H1 (cell line): ENCODE measurements around the gene ZNF592. TPM values are rescaled to one million over a fixed set of nuclear protein-coding genes. Genes with fewer than 3 reads are reported as not detected.

Source experiments
- CTCF ChIA-PET: fragments of 300-600 bp; sonication (Branson Sonifier 250); formaldehyde crosslinking; loops from one replicate; lab custom pipeline; 2021; ENCODE audit not compliant: partially characterized antibody; lab: Charles Lee
- POLR2A ChIA-PET: fragments of 300-600 bp; sonication (Branson Sonifier 250); formaldehyde crosslinking; loops from one replicate; lab custom pipeline; 2021; ENCODE audit warnings: inconsistent platforms; ENCODE audit not compliant: partially characterized antibody; lab: Charles Lee
- DNase-seq, 2 experiments: peaks; one replicate each; pipeline versions ENCODE4 v3.0.0 to v3.0.0-alpha.2; 2010 to 2022; ENCODE audit warnings: low spot score in 2 of 2, low read depth in 1 of 2, mixed read lengths in 1 of 2
- FAIRE-seq: peaks from 2 replicates; lab custom pipeline; 2011; peaks lifted over from hg19 to GRCh38; lab: Jason Lieb, UNC
- H2AFZ ChIP-seq: 2 replicates; pipeline ENCODE4 v1.8.1; 2012; ENCODE audit warnings: low read length, inconsistent platforms
- H2AK5ac ChIP-seq: 2 replicates; pipeline ENCODE4 v1.6.1; 2013; ENCODE audit warnings: low read depth, low read length
- H2BK120ac ChIP-seq: replicated peaks from 2 replicates; pipeline ENCODE3; 2013; ENCODE audit warnings: low read depth, low read length, inconsistent platforms
- H2BK12ac ChIP-seq: 2 replicates; pipeline ENCODE4 v1.6.1; 2013; ENCODE audit warnings: low read depth, low read length
- H2BK15ac ChIP-seq: 2 replicates; pipeline ENCODE4 v1.6.1; 2013; ENCODE audit warnings: low read length
- H2BK20ac ChIP-seq: 2 replicates; pipeline ENCODE4 v1.6.1; 2013; ENCODE audit warnings: low read length
- H2BK5ac ChIP-seq: 2 replicates; pipeline ENCODE4 v1.6.1; 2013; ENCODE audit warnings: low read depth, low read length
- H3K14ac ChIP-seq: 2 replicates; pipeline ENCODE4 v1.6.1; 2013; ENCODE audit warnings: inconsistent platforms; ENCODE audit not compliant: insufficient read length
- H3K18ac ChIP-seq: 2 replicates; pipeline ENCODE4 v1.6.1; 2013; ENCODE audit warnings: low read length; ENCODE audit errors: extremely low read depth
- H3K23ac ChIP-seq: 2 replicates; pipeline ENCODE4 v1.6.1; 2013; ENCODE audit warnings: inconsistent platforms; ENCODE audit not compliant: insufficient read length
- H3K23me2 ChIP-seq: 2 replicates; pipeline ENCODE4 v1.6.1; 2013; ENCODE audit warnings: low read depth, low read length
- H3K27ac ChIP-seq: 2 replicates; pipeline ENCODE4 v1.6.1; 2011; ENCODE audit warnings: low read depth, low read length, inconsistent platforms
- H3K27me3 ChIP-seq, 4 experiments: replicated peaks in 1 of 4; 1 replicate in 1 of 4; 2 replicates in 3 of 4; pipeline versions ENCODE4 v1.6.1 to v1.8.1; 2011 to 2013; ENCODE audit warnings: low read length in 3 of 4, mild to moderate bottlenecking in 3 of 4, inconsistent platforms in 2 of 4, mixed read lengths in 2 of 4, moderate library complexity in 1 of 4; ENCODE audit not compliant: control insufficient read depth in 3 of 4, insufficient read depth in 3 of 4; ENCODE audit errors: extremely low read depth in 1 of 4
- H3K36me3 ChIP-seq, 4 experiments: 2 replicates each; pipeline versions ENCODE4 v1.6.1 to v1.8.1; 2011 to 2013; ENCODE audit warnings: mild to moderate bottlenecking in 4 of 4, low read length in 3 of 4, moderate library complexity in 2 of 4, control low read depth in 1 of 4, inconsistent platforms in 1 of 4; ENCODE audit not compliant: insufficient read depth in 4 of 4, control insufficient read depth in 2 of 4
- H3K4ac ChIP-seq: replicated peaks from 2 replicates; pipeline ENCODE3; 2013; ENCODE audit warnings: low read length, low read depth, mixed read lengths, inconsistent platforms; ENCODE audit not compliant: insufficient read length
- H3K4me1 ChIP-seq, 4 experiments: replicated peaks in 1 of 4; 1 replicate in 1 of 4; 2 replicates in 3 of 4; pipeline versions ENCODE4 v1.6.1 to v1.8.1; 2011 to 2013; ENCODE audit warnings: low read length in 3 of 4, inconsistent platforms in 2 of 4, mixed read lengths in 1 of 4; ENCODE audit not compliant: insufficient read depth in 4 of 4, control insufficient read depth in 3 of 4
- H3K4me2 ChIP-seq, 2 experiments: 2 replicates each; pipeline versions ENCODE4 v1.6.1 to v1.8.1; 2011 to 2013; ENCODE audit warnings: low read depth in 2 of 2, low read length in 2 of 2, control low read depth in 1 of 2, inconsistent platforms in 1 of 2, mild to moderate bottlenecking in 1 of 2; ENCODE audit not compliant: insufficient read depth in 1 of 2
- H3K4me3 ChIP-seq, 4 experiments: fragments of 200-600, 300-600 bp in 1 of 4; sonication (generic), shearing (Covaris generic), sonication (Bioruptor Twin) in 1 of 4; 2 replicates each; pipeline versions ENCODE4 v1.5.1 to v1.8.1; 2011 to 2016; ENCODE audit warnings: low read length in 4 of 4, low read depth in 3 of 4, control low read depth in 2 of 4, inconsistent platforms in 2 of 4, mild to moderate bottlenecking in 2 of 4, mixed read lengths in 1 of 4, moderate library complexity in 1 of 4; ENCODE audit not compliant: insufficient read depth in 2 of 4; ENCODE audit errors: extremely low read depth in 1 of 4
- H3K56ac ChIP-seq: replicated peaks from 2 replicates; pipeline ENCODE3; 2013; ENCODE audit warnings: low read depth, mild to moderate bottlenecking, mixed read lengths, low read length, inconsistent platforms; ENCODE audit not compliant: insufficient read length
- H3K79me1 ChIP-seq: 2 replicates; pipeline ENCODE4 v1.6.1; 2013; ENCODE audit warnings: low read depth, low read length, control low read depth
- H3K79me2 ChIP-seq, 2 experiments: 2 replicates each; pipeline versions ENCODE4 v1.6.1 to v1.8.1; 2012 to 2013; ENCODE audit warnings: low read length in 2 of 2, mild to moderate bottlenecking in 2 of 2, inconsistent platforms in 1 of 2; ENCODE audit not compliant: insufficient read depth in 2 of 2, control insufficient read depth in 1 of 2
- H3K9ac ChIP-seq, 4 experiments: replicated peaks in 1 of 4; 1 replicate in 1 of 4; 2 replicates in 3 of 4; pipeline versions ENCODE4 v1.6.1 to v1.8.1; 2011 to 2013; ENCODE audit warnings: low read depth in 3 of 4, low read length in 3 of 4, control low read depth in 2 of 4, mild to moderate bottlenecking in 2 of 4, moderate library complexity in 2 of 4, inconsistent platforms in 1 of 4; ENCODE audit errors: extremely low read depth in 1 of 4
- H3K9me3 ChIP-seq, 2 experiments: 2 replicates each; pipeline versions ENCODE4 v1.6.1 to v1.8.1; 2012 to 2013; ENCODE audit warnings: mild to moderate bottlenecking in 2 of 2, moderate library complexity in 2 of 2, control low read depth in 1 of 2, inconsistent platforms in 1 of 2, low read depth in 1 of 2, low read length in 1 of 2, mixed read lengths in 1 of 2; ENCODE audit not compliant: insufficient read depth in 2 of 2
- H4K20me1 ChIP-seq, 2 experiments: replicated peaks in 1 of 2; 2 replicates each; pipeline versions ENCODE3 to v1.8.1; 2011 to 2013; ENCODE audit warnings: inconsistent platforms in 2 of 2, low read length in 2 of 2, mild to moderate bottlenecking in 1 of 2; ENCODE audit not compliant: insufficient read depth in 2 of 2, control insufficient read depth in 1 of 2
- H4K5ac ChIP-seq: 2 replicates; pipeline ENCODE4 v1.6.1; 2013; ENCODE audit warnings: low read length, low read depth, mixed read lengths, inconsistent platforms; ENCODE audit not compliant: insufficient read length
- H4K8ac ChIP-seq: 2 replicates; pipeline ENCODE4 v1.8.0; 2013; ENCODE audit warnings: mild to moderate bottlenecking, moderate library complexity, low read length, inconsistent platforms; ENCODE audit not compliant: insufficient read depth; ENCODE audit errors: extremely low read depth
- H4K91ac ChIP-seq: replicated peaks from 2 replicates; pipeline ENCODE3; 2013; ENCODE audit warnings: low read length, mixed read lengths, inconsistent platforms; ENCODE audit not compliant: insufficient read length
- BCL11A ChIP-seq, 2 experiments: IDR thresholded peaks; one replicate each; pipeline ENCODE4 v1.6.1; 2011; ENCODE audit warnings: low read depth in 2 of 2, low read length in 2 of 2, mild to moderate bottlenecking in 2 of 2
- BRCA1 ChIP-seq: IDR thresholded peaks from 2 replicates; pipeline ENCODE4 v1.6.1; 2012; ENCODE audit warnings: low read depth, low read length, improper control_type of control experiment
- EZH2 ChIP-seq: fragments of 200-600 bp; sonication (generic); IDR thresholded peaks from 2 replicates; pipeline ENCODE4 v1.7.1; 2012; ENCODE audit warnings: low read depth, mild to moderate bottlenecking, moderate library complexity, low read length, inconsistent platforms; ENCODE audit not compliant: severe bottlenecking
- HDAC2 ChIP-seq, 2 experiments: fragments of 300-600 bp in 1 of 2; sonication (generic) in 1 of 2; IDR thresholded peaks; 2 replicates each; pipeline ENCODE4 v1.6.1; 2011 to 2012; ENCODE audit warnings: low read depth in 2 of 2, low read length in 2 of 2, mild to moderate bottlenecking in 2 of 2, moderate library complexity in 2 of 2, borderline replicate concordance in 1 of 2, inconsistent platforms in 1 of 2
- JUN ChIP-seq: IDR thresholded peaks from 2 replicates; pipeline ENCODE4 v1.6.1; 2011; ENCODE audit warnings: low read depth, mild to moderate bottlenecking, improper control_type of control experiment, low read length
- NANOG ChIP-seq: IDR thresholded peaks from 2 replicates; pipeline ENCODE4 v1.6.1; 2011; ENCODE audit warnings: low read length, low read depth, mild to moderate bottlenecking, inconsistent platforms; ENCODE audit not compliant: insufficient read depth, poor library complexity, severe bottlenecking
- SIN3A ChIP-seq, 2 experiments: IDR thresholded peaks in 1 of 2; conservative IDR thresholded peaks in 1 of 2; 2 replicates each; pipeline ENCODE4 v1.6.1; 2011 to 2012; ENCODE audit warnings: low read length in 2 of 2, improper control_type of control experiment in 1 of 2, low read depth in 1 of 2, mild to moderate bottlenecking in 1 of 2
- SIRT6 ChIP-seq: IDR thresholded peaks from one replicate; pipeline ENCODE4 v1.7.1; 2012; ENCODE audit warnings: low read length, inconsistent platforms
- SP2 ChIP-seq: IDR thresholded peaks from 2 replicates; pipeline ENCODE4 v1.6.1; 2012; ENCODE audit warnings: mild to moderate bottlenecking, low read length, inconsistent platforms
- TAF1 ChIP-seq: IDR thresholded peaks from 2 replicates; pipeline ENCODE4 v1.6.1; 2011; ENCODE audit warnings: mild to moderate bottlenecking, low read depth, low read length
- TBP ChIP-seq: IDR thresholded peaks from 2 replicates; pipeline ENCODE4 v1.6.1; 2011; ENCODE audit warnings: low read depth, low read length, improper control_type of control experiment
- TEAD4 ChIP-seq: IDR thresholded peaks from 2 replicates; pipeline ENCODE4 v1.6.1; 2012; ENCODE audit warnings: low read depth, low read length, inconsistent platforms, mixed read lengths
- USF2 ChIP-seq: IDR thresholded peaks from 2 replicates; pipeline ENCODE4 v1.6.1; 2011; ENCODE audit warnings: low read length, improper control_type of control experiment
- WGBS, 2 experiments: shearing (Covaris generic) in 1 of 2; methylation state at CpG; one replicate each; pipeline versions ENCODE4 v1.1.6 to v1.1.7; 2013 to 2015; ENCODE audit warnings: low lambda C conversion rate in 2 of 2, mixed read lengths in 2 of 2, inconsistent platforms in 1 of 2, low coverage in 1 of 2, missing lambda C conversion rate in 1 of 2; ENCODE audit not compliant: insufficient replicate concordance in 2 of 2, insufficient coverage in 1 of 2, insufficient read length in 1 of 2; ENCODE audit errors: extremely low coverage in 1 of 2, missing lambda C conversion rate in 1 of 2; 5-methylcytosine and 5-hydroxymethylcytosine counted together
- polyA plus RNA-seq, 7 experiments: library from polyadenylated mRNA; depleted of rRNA in 3 of 7; stranded (reverse) in 5 of 7; unstranded in 2 of 7; fragments of >200 nt in 5 of 7; fragments of 200-250 nt in 2 of 7; gene quantifications; 1 replicate in 5 of 7; 2 replicates in 1 of 7; 4 replicates in 1 of 7; pipeline versions ENCODE4 v1.2.1 to v1.2.3, GENCODE V29; 2011 to 2013; ENCODE audit warnings: missing spikeins in 2 of 7, mixed read lengths in 2 of 7
- total RNA-seq: library from RNA; stranded (reverse); fragmentation: NEBNext Ultra II Directional; extraction: Animal tissue kit (Norgen Biotek cat#: 25700); gene quantifications from 2 replicates; pipeline ENCODE4 v1.2.1, GENCODE V29; 2021

ZNF592 gene
- total and polyA plus RNA-seq, 2 of the 8 experiments (the other 6 are each of a cell fraction or from before 2014, with no cell fraction given) = 14.2 to 33.0 TPM

GRCh38 chr15:84831028-84831427, 82.6 kb downstream of the ZNF592 start:
- no peak overlapping the region for H3K56ac ChIP-seq
- H2AK5ac ChIP-seq = no peak overlapping the region
- no peak overlapping the region for H3K4me3 ChIP-seq
- no peaks in the 10 kb centered on the region for H3K79me2 ChIP-seq
- no peak overlapping the region for H2BK5ac ChIP-seq
- no peak for DNase-seq
- no peaks in the 10 kb centered on the region for H3K23me2 ChIP-seq
- H3K27me3 ChIP-seq = no peaks in the 10 kb centered on the region
- no peaks in the 10 kb centered on the region for H3K9me3 ChIP-seq
- no peak overlapping the region for H2BK12ac ChIP-seq
- no peaks in the 10 kb centered on the region for H3K79me1 ChIP-seq
- no peak overlapping the region for H3K4me2 ChIP-seq
- H3K27ac ChIP-seq = no peak overlapping the region
- no peak overlapping the region for H3K4ac ChIP-seq
- no peak for FAIRE-seq
- no peak overlapping the region for H4K8ac ChIP-seq
- no peak overlapping the region for H2AFZ ChIP-seq
- H4K91ac ChIP-seq = no peak overlapping the region
- no peak overlapping the region for H3K18ac ChIP-seq
- peaks cover 1 to 2% of the 10 kb centered on the region in 2 experiments for H4K20me1 ChIP-seq
- H3K14ac ChIP-seq = no peak overlapping the region
- no peak overlapping the region for H3K9ac ChIP-seq
- H3K4me1 ChIP-seq = peaks cover 0 to 7% (median 2%) of the 10 kb centered on the region in 4 experiments; a peak in 2 of 7 replicates
- CTCF ChIA-PET = interaction anchor here (0.6 to 9.2 kb wide), 8 partner anchors 8 to 1056 kb away, joined by 3 to 89 read pairs (median 5); no protein-coding TSS in a partner anchor
- 92% methylated on average over 5 of the region's 5 CpGs; no CpG with 5 or more reads in 1 of the 2 experiments for whole genome bisulfite sequencing, 2 experiments
- no peak overlapping the region for H3K23ac ChIP-seq
- H4K5ac ChIP-seq = no peak overlapping the region
- POLR2A ChIA-PET = interaction anchor here (1.2 to 1.6 kb wide), 3 partner anchors 12 to 14 kb away, joined by 3 read pairs; partner anchors contain the start of gene ALPK3
- no peak overlapping the region for H2BK20ac ChIP-seq
- H2BK120ac ChIP-seq = no peak overlapping the region
- no peak overlapping the region for H2BK15ac ChIP-seq
- peaks cover 0 to 5% (median 1%) of the 10 kb centered on the region in 4 experiments; a peak in 1 of 8 replicates for H3K36me3 ChIP-seq
- TF ChIP-seq USF2 (no peak), SIN3A (conservative IDR thresholded peaks at IDR 0.05 in 1 of 2, IDR thresholded peaks at IDR 0.05 in 1 of 2; ENCODE audit: low read depth in 1 of 2, low read length in 2 of 2) (no peak), SIRT6 (no peak), HDAC2 (IDR thresholded peaks at IDR 0.05; ENCODE audit: borderline replicate concordance in 1 of 2, low read depth in 2 of 2, low read length in 2 of 2) (no peak), TAF1 (no peak), TBP (no peak), JUN (no peak), NANOG (no peak), BCL11A (IDR thresholded peaks at IDR 0.05; ENCODE audit: low read depth in 2 of 2, low read length in 2 of 2) (no peak), SP2 (no peak), BRCA1 (no peak), EZH2 (no peak), TEAD4 (no peak)
